Nephron (organoid): ENCODE data around the gene PSMB7.

Experiments used
- H3K27ac Mint-ChIP-seq, 3 experiments: 2 replicates each; pipeline ENCODE4 v1.8.0; 2020; ENCODE audit warnings: mixed read lengths in 3 of 3, mild to moderate bottlenecking in 2 of 3, moderate library complexity in 1 of 3
- H3K27me3 Mint-ChIP-seq: 2 replicates; pipeline ENCODE4 v1.8.0; 2021; ENCODE audit warnings: low read depth, mild to moderate bottlenecking, moderate library complexity, mixed read lengths
- H3K36me3 Mint-ChIP-seq: 2 replicates; pipeline ENCODE4 v1.8.0; 2020; ENCODE audit warnings: low read depth, mixed read lengths
- H3K4me1 Mint-ChIP-seq: 2 replicates; pipeline ENCODE4 v1.8.0; 2020; ENCODE audit warnings: mixed read lengths
- H3K4me3 Mint-ChIP-seq, 3 experiments: 2 replicates each; pipeline ENCODE4 v1.8.0; 2020; ENCODE audit warnings: mild to moderate bottlenecking in 3 of 3, mixed read lengths in 3 of 3, moderate library complexity in 2 of 3
- H3K9me3 Mint-ChIP-seq: 2 replicates; pipeline ENCODE4 v1.8.0; 2020; ENCODE audit warnings: mixed read lengths
- TF ChIP-seq, protein P1 (sequence below), 3 experiments: fragments of 200-600 bp; sonication (generic); IDR thresholded peaks; one replicate each; pipeline ENCODE4 v1.5.0; 2021; ENCODE audit warnings: antibody characterized with exemption in 3 of 3; ENCODE audit not compliant: unreplicated experiment in 3 of 3

The PSMB7 gene

DNA sequence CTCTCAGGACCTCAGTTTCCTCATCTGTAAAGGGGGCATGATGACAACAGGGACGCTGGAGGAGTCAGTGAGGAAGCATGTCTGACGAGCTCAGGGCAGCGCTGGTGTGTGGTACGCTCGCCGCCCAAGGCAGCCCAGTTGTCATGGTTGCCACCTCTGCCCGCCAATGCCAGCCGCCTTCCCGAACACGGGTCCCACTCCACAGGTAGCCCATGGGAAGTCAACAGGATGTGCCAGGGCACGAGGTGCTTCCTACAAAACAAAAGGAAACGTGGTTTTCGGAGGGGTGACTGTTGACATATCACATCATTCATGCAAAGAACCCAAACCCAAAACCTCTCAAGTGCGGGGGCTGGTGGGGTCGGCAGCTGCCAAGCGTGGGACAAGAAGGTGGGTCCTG is 99.4 kb downstream of the PSMB7 start:
- peaks cover 29% of the 10 kb centered on the region for H3K36me3 Mint-ChIP-seq
- no peaks in the 10 kb centered on the region for H3K9me3 Mint-ChIP-seq
- TF ChIP-seq, protein P1, sequence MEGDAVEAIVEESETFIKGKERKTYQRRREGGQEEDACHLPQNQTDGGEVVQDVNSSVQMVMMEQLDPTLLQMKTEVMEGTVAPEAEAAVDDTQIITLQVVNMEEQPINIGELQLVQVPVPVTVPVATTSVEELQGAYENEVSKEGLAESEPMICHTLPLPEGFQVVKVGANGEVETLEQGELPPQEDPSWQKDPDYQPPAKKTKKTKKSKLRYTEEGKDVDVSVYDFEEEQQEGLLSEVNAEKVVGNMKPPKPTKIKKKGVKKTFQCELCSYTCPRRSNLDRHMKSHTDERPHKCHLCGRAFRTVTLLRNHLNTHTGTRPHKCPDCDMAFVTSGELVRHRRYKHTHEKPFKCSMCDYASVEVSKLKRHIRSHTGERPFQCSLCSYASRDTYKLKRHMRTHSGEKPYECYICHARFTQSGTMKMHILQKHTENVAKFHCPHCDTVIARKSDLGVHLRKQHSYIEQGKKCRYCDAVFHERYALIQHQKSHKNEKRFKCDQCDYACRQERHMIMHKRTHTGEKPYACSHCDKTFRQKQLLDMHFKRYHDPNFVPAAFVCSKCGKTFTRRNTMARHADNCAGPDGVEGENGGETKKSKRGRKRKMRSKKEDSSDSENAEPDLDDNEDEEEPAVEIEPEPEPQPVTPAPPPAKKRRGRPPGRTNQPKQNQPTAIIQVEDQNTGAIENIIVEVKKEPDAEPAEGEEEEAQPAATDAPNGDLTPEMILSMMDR (IDR thresholded peaks at IDR 0.05; ENCODE audit: unreplicated experiment in 3 of 3) = no peak
- no peak overlapping the region for H3K27ac Mint-ChIP-seq
- H3K27me3 Mint-ChIP-seq = no peaks in the 10 kb centered on the region
- no peak overlapping the region for H3K4me3 Mint-ChIP-seq
- H3K4me1 Mint-ChIP-seq = no peaks in the 10 kb centered on the region

DNA sequence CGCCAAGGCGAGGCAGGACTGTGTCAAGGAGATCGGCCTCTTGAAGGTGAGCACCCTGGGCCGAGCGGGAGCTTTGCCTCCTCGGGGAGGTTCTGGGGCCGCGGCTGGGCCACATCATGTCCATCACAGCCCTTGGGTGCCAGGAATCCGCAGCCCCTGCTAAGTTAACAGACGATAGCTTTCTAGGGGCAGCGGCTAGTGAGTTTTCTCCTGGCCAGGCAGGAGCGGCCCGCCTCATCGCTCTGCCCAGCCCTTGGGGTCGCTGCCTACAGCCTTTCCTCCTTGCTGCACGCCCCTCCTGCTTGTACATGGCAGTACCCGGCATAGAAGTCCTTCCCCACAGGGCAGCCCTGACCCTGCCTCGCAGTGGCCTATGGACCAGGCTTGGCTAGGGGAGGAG is 101.3 kb downstream of the PSMB7 start:
- Mint-ChIP-seq H3K27ac (no peak overlapping the region), H3K4me3 (no peak overlapping the region), H3K27me3 (no peaks in the 10 kb centered on the region), H3K9me3 (no peaks in the 10 kb centered on the region), H3K36me3 (peaks cover 16% of the 10 kb centered on the region), H3K4me1 (no peaks in the 10 kb centered on the region)
- TF ChIP-seq, protein P1 (IDR thresholded peaks at IDR 0.05; ENCODE audit: unreplicated experiment in 3 of 3) = no peak

DNA sequence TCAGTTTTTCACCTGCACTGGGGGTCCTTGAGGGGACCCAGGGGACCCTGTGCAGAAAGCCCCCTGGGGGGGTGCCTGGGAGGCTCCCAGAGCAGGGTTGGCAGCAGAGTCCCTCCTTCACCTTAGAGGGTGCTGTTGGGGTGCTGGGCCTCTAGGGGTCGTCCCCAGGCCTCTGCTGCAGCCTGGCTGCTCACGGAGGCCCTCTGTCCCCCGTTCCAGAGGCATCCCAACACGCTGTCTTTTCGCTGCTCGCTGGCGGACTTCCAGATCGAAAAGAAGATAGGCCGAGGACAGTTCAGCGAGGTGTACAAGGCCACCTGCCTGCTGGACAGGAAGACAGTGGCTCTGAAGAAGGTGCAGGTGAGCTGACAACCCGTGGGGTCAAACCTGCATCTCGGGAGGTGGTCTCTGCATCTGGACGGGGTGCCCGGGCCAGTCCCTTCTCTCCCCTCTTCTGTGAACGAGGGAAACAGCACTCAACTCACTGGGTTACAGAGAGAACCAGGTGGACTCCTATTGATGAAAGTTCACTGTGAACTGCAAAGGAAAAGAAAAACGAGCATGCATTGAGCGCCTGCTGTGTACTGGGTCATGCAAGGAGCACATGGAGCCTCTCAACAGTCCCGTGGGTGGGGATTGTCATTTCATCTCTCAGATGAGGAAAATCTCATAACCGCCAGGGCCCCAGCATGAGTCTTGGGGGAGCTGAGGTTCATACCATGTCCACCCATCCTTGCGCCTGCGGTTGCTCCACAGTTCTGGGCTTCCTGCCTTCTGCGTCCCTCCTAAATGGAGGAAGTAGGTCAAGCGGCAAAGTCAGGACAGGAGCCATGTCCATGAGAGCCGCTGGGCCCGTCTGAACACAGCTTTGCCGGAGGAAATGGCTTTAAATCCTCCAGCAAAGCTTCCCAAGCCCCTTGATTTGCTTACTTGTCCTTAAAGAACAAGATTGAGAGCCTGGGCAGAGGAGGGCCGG is 102.7 kb downstream of the PSMB7 start:
- Mint-ChIP-seq H3K36me3 (peaks cover 9% of the 10 kb centered on the region), H3K9me3 (no peaks in the 10 kb centered on the region), H3K27me3 (no peaks in the 10 kb centered on the region), H3K27ac (no peak overlapping the region), H3K4me3 (no peak overlapping the region), H3K4me1 (no peaks in the 10 kb centered on the region)
- TF ChIP-seq, protein P1 (IDR thresholded peaks at IDR 0.05; ENCODE audit: unreplicated experiment in 3 of 3) = no peak

DNA sequence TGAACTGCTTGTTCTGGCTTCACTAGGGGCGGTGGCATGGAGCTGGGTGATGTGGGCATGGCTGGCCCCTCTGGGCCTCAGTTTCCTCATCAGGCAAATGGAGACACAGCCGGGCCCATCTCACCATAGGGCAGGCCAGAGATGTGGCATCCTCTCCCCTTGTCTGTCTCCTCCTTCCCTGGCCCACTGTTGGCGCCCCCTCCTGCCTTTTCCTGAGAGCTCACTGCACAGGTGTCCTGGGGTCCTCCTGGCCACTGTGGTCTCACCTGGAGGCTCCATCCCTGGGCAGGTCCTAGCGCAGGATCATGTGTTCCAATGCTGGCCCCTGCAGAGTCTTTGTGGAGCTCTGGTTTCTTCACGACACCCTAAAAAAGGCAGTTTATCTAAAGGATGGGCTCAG is 104.0 kb downstream of the PSMB7 start:
- H3K4me1 Mint-ChIP-seq = peaks cover 4% of the 10 kb centered on the region

DNA sequence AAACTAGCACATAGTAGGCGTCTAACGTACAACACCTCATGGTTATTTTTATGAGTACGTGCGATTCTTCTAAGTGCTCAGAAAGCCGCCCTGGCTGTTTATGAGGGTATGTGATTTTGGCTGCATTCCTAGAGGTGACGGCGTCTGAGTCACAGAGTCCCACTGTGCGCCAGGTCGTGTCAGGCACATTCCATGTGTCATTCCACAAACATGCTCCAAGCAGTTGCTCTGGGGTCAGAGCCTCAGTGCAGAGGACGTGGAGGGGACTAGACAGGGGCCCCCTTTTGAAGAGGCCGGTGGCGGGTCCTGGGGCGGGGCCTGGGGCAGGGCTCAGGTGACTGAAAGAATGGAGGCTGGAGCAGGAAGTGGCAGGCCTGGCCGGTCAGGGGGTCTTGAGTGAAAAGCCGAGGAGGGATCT is 105.6 kb downstream of the PSMB7 start:
- Mint-ChIP-seq H3K27me3 (no peaks in the 10 kb centered on the region), H3K36me3 (peaks cover 9% of the 10 kb centered on the region), H3K9me3 (no peaks in the 10 kb centered on the region), H3K27ac (no peak overlapping the region), H3K4me3 (no peak overlapping the region), H3K4me1 (peaks cover 11% of the 10 kb centered on the region)
- TF ChIP-seq, protein P1 (IDR thresholded peaks at IDR 0.05; ENCODE audit: unreplicated experiment in 3 of 3) = no peak

More for the DNA sequence above, 104.0 kb downstream of the PSMB7 start:
- H3K36me3 Mint-ChIP-seq = peaks cover 6% of the 10 kb centered on the region
- no peaks in the 10 kb centered on the region for H3K9me3 Mint-ChIP-seq
- TF ChIP-seq, protein P1 (IDR thresholded peaks at IDR 0.05; ENCODE audit: unreplicated experiment in 3 of 3) = no peak
- H3K27me3 Mint-ChIP-seq = no peaks in the 10 kb centered on the region
- H3K4me3 Mint-ChIP-seq = no peak overlapping the region
- no peak overlapping the region for H3K27ac Mint-ChIP-seq
